ENCODE measurements around the gene CAB39L.
A peak's percentile ranks its signal among the peaks of the same experiment; 100 is the strongest.

Gene CAB39L

GRCh38 chr13:49418206-49418605, 25.7 kb downstream of the CAB39L start:
- no peak overlapping the region for H3K9ac ChIP-seq (ENCODE audit: low read length in 2 of 2)
- no peaks in the 10 kb centered on the region for H3K4me1 ChIP-seq (ENCODE audit: control insufficient read depth, insufficient read depth, low read length)
- H3K27ac ChIP-seq (ENCODE audit: low read length): no peak overlapping the region
- no peaks in the 10 kb centered on the region for H3K27me3 ChIP-seq (ENCODE audit: control insufficient read depth in 1 of 2, insufficient read depth in 2 of 2, low read length in 2 of 2)
- H3K9me3 ChIP-seq (ENCODE audit: control insufficient read depth in 2 of 2, low read length in 2 of 2): no peaks in the 10 kb centered on the region
- H3K4me3 ChIP-seq (ENCODE audit: low read length in 2 of 2): no peak overlapping the region
- peaks cover 0 to 2% of the 10 kb centered on the region in 2 donors for H3K36me3 ChIP-seq (ENCODE audit: control insufficient read depth in 2 of 2, insufficient read depth in 2 of 2, low read length in 2 of 2)

GRCh38 chr13:49417161-49417560, 26.7 kb downstream of the CAB39L start:
- no peaks in the 10 kb centered on the region for H3K36me3 ChIP-seq (ENCODE audit: control insufficient read depth in 2 of 2, insufficient read depth in 2 of 2, low read length in 2 of 2)
- no peaks in the 10 kb centered on the region for H3K9me3 ChIP-seq (ENCODE audit: control insufficient read depth in 2 of 2, low read length in 2 of 2)
- H3K27ac ChIP-seq (ENCODE audit: low read length): no peak overlapping the region
- no peak overlapping the region for H3K4me3 ChIP-seq (ENCODE audit: low read length in 2 of 2)
- no peaks in the 10 kb centered on the region for H3K4me1 ChIP-seq (ENCODE audit: control insufficient read depth, insufficient read depth, low read length)
- no peak overlapping the region for H3K9ac ChIP-seq (ENCODE audit: low read length in 2 of 2)
- H3K27me3 ChIP-seq (ENCODE audit: control insufficient read depth in 1 of 2, insufficient read depth in 2 of 2, low read length in 2 of 2): no peaks in the 10 kb centered on the region

- H3K27me3 ChIP-seq (ENCODE audit: control insufficient read depth in 1 of 2, insufficient read depth in 2 of 2, low read length in 2 of 2): no peaks in the 10 kb centered on the region
- H3K4me3 ChIP-seq (ENCODE audit: low read length in 2 of 2): no peak overlapping the region
- no peaks in the 10 kb centered on the region for H3K36me3 ChIP-seq (ENCODE audit: control insufficient read depth in 2 of 2, insufficient read depth in 2 of 2, low read length in 2 of 2)
- no peak overlapping the region for H3K27ac ChIP-seq (ENCODE audit: low read length)
- no peaks in the 10 kb centered on the region for H3K9me3 ChIP-seq (ENCODE audit: control insufficient read depth in 2 of 2, low read length in 2 of 2)
- no peaks in the 10 kb centered on the region for H3K4me1 ChIP-seq (ENCODE audit: control insufficient read depth, insufficient read depth, low read length)
- H3K9ac ChIP-seq (ENCODE audit: low read length in 2 of 2): no peak overlapping the region
Measured at GRCh38 chr13:49412749-49413148, 31.1 kb downstream of the CAB39L start.

GRCh38 chr13:49411353-49411752, 32.5 kb downstream of the CAB39L start:
- no peak overlapping the region for H3K27ac ChIP-seq (ENCODE audit: low read length)
- no peak overlapping the region for H3K9ac ChIP-seq (ENCODE audit: low read length in 2 of 2)
- no peaks in the 10 kb centered on the region for H3K9me3 ChIP-seq (ENCODE audit: control insufficient read depth in 2 of 2, low read length in 2 of 2)
- no peaks in the 10 kb centered on the region for H3K36me3 ChIP-seq (ENCODE audit: control insufficient read depth in 2 of 2, insufficient read depth in 2 of 2, low read length in 2 of 2)
- no peak overlapping the region for H3K4me3 ChIP-seq (ENCODE audit: low read length in 2 of 2)
- H3K27me3 ChIP-seq (ENCODE audit: control insufficient read depth in 1 of 2, insufficient read depth in 2 of 2, low read length in 2 of 2): no peaks in the 10 kb centered on the region
- no peaks in the 10 kb centered on the region for H3K4me1 ChIP-seq (ENCODE audit: control insufficient read depth, insufficient read depth, low read length)

GRCh38 chr13:49410477-49410876, 33.4 kb downstream of the CAB39L start:
- Histone ChIP-seq H3K4me1 (ENCODE audit: control insufficient read depth, insufficient read depth, low read length) (no peaks in the 10 kb centered on the region), H3K27me3 (ENCODE audit: control insufficient read depth in 1 of 2, insufficient read depth in 2 of 2, low read length in 2 of 2) (no peaks in the 10 kb centered on the region), H3K27ac (ENCODE audit: low read length) (no peak overlapping the region), H3K9ac (ENCODE audit: low read length in 2 of 2) (no peak overlapping the region), H3K9me3 (ENCODE audit: control insufficient read depth in 2 of 2, low read length in 2 of 2) (peaks cover 0 to under 1% of the 10 kb centered on the region in 2 donors), H3K4me3 (ENCODE audit: low read length in 2 of 2) (no peak overlapping the region), H3K36me3 (ENCODE audit: control insufficient read depth in 2 of 2, insufficient read depth in 2 of 2, low read length in 2 of 2) (no peaks in the 10 kb centered on the region)

- no peak overlapping the region for H3K27ac ChIP-seq (ENCODE audit: low read length)
Measured at GRCh38 chr13:49410006-49410405, 33.9 kb downstream of the CAB39L start.

GRCh38 chr13:49409008-49409407, 34.9 kb downstream of the CAB39L start:
- Histone ChIP-seq H3K4me3 (ENCODE audit: low read length in 2 of 2) (no peak overlapping the region), H3K36me3 (ENCODE audit: control insufficient read depth in 2 of 2, insufficient read depth in 2 of 2, low read length in 2 of 2) (peaks cover 0 to 2% of the 10 kb centered on the region in 2 donors), H3K27ac (ENCODE audit: low read length) (peak overlapping the region; percentile 42), H3K27me3 (ENCODE audit: control insufficient read depth in 1 of 2, insufficient read depth in 2 of 2, low read length in 2 of 2) (no peaks in the 10 kb centered on the region), H3K9me3 (ENCODE audit: control insufficient read depth in 2 of 2, low read length in 2 of 2) (peaks cover 0 to 11% of the 10 kb centered on the region in 2 donors), H3K9ac (ENCODE audit: low read length in 2 of 2) (no peak overlapping the region), H3K4me1 (ENCODE audit: control insufficient read depth, insufficient read depth, low read length) (no peaks in the 10 kb centered on the region)

More at GRCh38 chr13:49410006-49410405, 33.9 kb downstream of the CAB39L start:
- H3K27me3 ChIP-seq (ENCODE audit: control insufficient read depth in 1 of 2, insufficient read depth in 2 of 2, low read length in 2 of 2): no peaks in the 10 kb centered on the region
- no peak overlapping the region for H3K9ac ChIP-seq (ENCODE audit: low read length in 2 of 2)
- no peaks in the 10 kb centered on the region for H3K4me1 ChIP-seq (ENCODE audit: control insufficient read depth, insufficient read depth, low read length)
- H3K9me3 ChIP-seq (ENCODE audit: control insufficient read depth in 2 of 2, low read length in 2 of 2): peaks cover 0 to 5% of the 10 kb centered on the region in 2 donors
- no peaks in the 10 kb centered on the region for H3K36me3 ChIP-seq (ENCODE audit: control insufficient read depth in 2 of 2, insufficient read depth in 2 of 2, low read length in 2 of 2)
- H3K4me3 ChIP-seq (ENCODE audit: low read length in 2 of 2): peak overlapping the region in 1 of 2 donors; percentile 6

GRCh38 chr13:49407936-49408335, 35.9 kb downstream of the CAB39L start:
- Histone ChIP-seq H3K4me1 (ENCODE audit: control insufficient read depth, insufficient read depth, low read length) (no peaks in the 10 kb centered on the region), H3K27ac (ENCODE audit: low read length) (peak overlapping the region; percentile 42), H3K36me3 (ENCODE audit: control insufficient read depth in 2 of 2, insufficient read depth in 2 of 2, low read length in 2 of 2) (peaks cover 0 to 4% of the 10 kb centered on the region in 2 donors)

GRCh38 chr13:49407068-49407467, 36.8 kb downstream of the CAB39L start:
- H3K4me1 ChIP-seq (ENCODE audit: control insufficient read depth, insufficient read depth, low read length): peaks cover 3% of the 10 kb centered on the region
- H3K36me3 ChIP-seq (ENCODE audit: control insufficient read depth in 2 of 2, insufficient read depth in 2 of 2, low read length in 2 of 2): peaks cover 0 to 4% of the 10 kb centered on the region in 2 donors
- no peak overlapping the region for H3K4me3 ChIP-seq (ENCODE audit: low read length in 2 of 2)
- no peaks in the 10 kb centered on the region for H3K27me3 ChIP-seq (ENCODE audit: control insufficient read depth in 1 of 2, insufficient read depth in 2 of 2, low read length in 2 of 2)
- no peak overlapping the region for H3K9ac ChIP-seq (ENCODE audit: low read length in 2 of 2)
- peaks cover 0 to 13% of the 10 kb centered on the region in 2 donors for H3K9me3 ChIP-seq (ENCODE audit: control insufficient read depth in 2 of 2, low read length in 2 of 2)
- H3K27ac ChIP-seq (ENCODE audit: low read length): peak overlapping the region; percentile 24

More at GRCh38 chr13:49407936-49408335, 35.9 kb downstream of the CAB39L start:
- H3K9me3 ChIP-seq (ENCODE audit: control insufficient read depth in 2 of 2, low read length in 2 of 2): peaks cover 0 to 13% of the 10 kb centered on the region in 2 donors
- H3K27me3 ChIP-seq (ENCODE audit: control insufficient read depth in 1 of 2, insufficient read depth in 2 of 2, low read length in 2 of 2): no peaks in the 10 kb centered on the region
- no peak overlapping the region for H3K4me3 ChIP-seq (ENCODE audit: low read length in 2 of 2)
- no peak overlapping the region for H3K9ac ChIP-seq (ENCODE audit: low read length in 2 of 2)

- Histone ChIP-seq H3K27ac (ENCODE audit: low read length) (no peak overlapping the region), H3K36me3 (ENCODE audit: control insufficient read depth in 2 of 2, insufficient read depth in 2 of 2, low read length in 2 of 2) (peaks cover 0 to 4% of the 10 kb centered on the region in 2 donors), H3K4me3 (ENCODE audit: low read length in 2 of 2) (no peak overlapping the region), H3K9ac (ENCODE audit: low read length in 2 of 2) (no peak overlapping the region), H3K27me3 (ENCODE audit: control insufficient read depth in 1 of 2, insufficient read depth in 2 of 2, low read length in 2 of 2) (no peaks in the 10 kb centered on the region), H3K9me3 (ENCODE audit: control insufficient read depth in 2 of 2, low read length in 2 of 2) (peaks cover 0 to 13% of the 10 kb centered on the region in 2 donors), H3K4me1 (ENCODE audit: control insufficient read depth, insufficient read depth, low read length) (peaks cover 3% of the 10 kb centered on the region)
Measured at GRCh38 chr13:49404703-49405020, 39.2 kb downstream of the CAB39L start.

- H3K27me3 ChIP-seq (ENCODE audit: control insufficient read depth in 1 of 2, insufficient read depth in 2 of 2, low read length in 2 of 2): no peaks in the 10 kb centered on the region
- peaks cover 0 to 13% of the 10 kb centered on the region in 2 donors for H3K9me3 ChIP-seq (ENCODE audit: control insufficient read depth in 2 of 2, low read length in 2 of 2)
- peaks cover 3% of the 10 kb centered on the region for H3K4me1 ChIP-seq (ENCODE audit: control insufficient read depth, insufficient read depth, low read length)
- H3K27ac ChIP-seq (ENCODE audit: low read length): peak overlapping the region; percentile 42
- H3K9ac ChIP-seq (ENCODE audit: low read length in 2 of 2): no peak overlapping the region
- peak overlapping the region in 1 of 2 donors; percentile 35 for H3K4me3 ChIP-seq (ENCODE audit: low read length in 2 of 2)
- peaks cover 0 to 4% of the 10 kb centered on the region in 2 donors for H3K36me3 ChIP-seq (ENCODE audit: control insufficient read depth in 2 of 2, insufficient read depth in 2 of 2, low read length in 2 of 2)
Measured at GRCh38 chr13:49403996-49404702, 39.7 kb downstream of the CAB39L start.

Data from stomach smooth muscle (tissue), 2 donors.